H7 (cell line): ENCODE data around the gene KCNG1. TPM values are rescaled to one million over a fixed set of nuclear protein-coding genes. Genes with fewer than 3 reads are reported as not detected.
"Not testable (repeated sequence)": the region's sequence is repeated elsewhere in the genome, so short reads cannot be mapped to it uniquely, and the experiment has no call there.

Experiments
- DNase-seq: peaks from one replicate; pipeline ENCODE4 v3.0.0; 2012
- H3K27me3 ChIP-seq: 2 replicates; pipeline ENCODE4 v1.6.0; 2011; ENCODE audit warnings: mild to moderate bottlenecking, low read length; ENCODE audit not compliant: control insufficient read depth, insufficient read depth
- H3K36me3 ChIP-seq: replicated peaks from 2 replicates; pipeline ENCODE4 v1.5.1; 2011; ENCODE audit warnings: low read length; ENCODE audit not compliant: control insufficient read depth, insufficient read depth
- H3K4me3 ChIP-seq: 2 replicates; pipeline ENCODE4 v1.5.1; 2011; ENCODE audit warnings: low read depth, mild to moderate bottlenecking, control low read depth, low read length, moderate library complexity; ENCODE audit not compliant: insufficient read depth
- total RNA-seq: library from RNA; depleted of rRNA; stranded (reverse); fragments of >200 nt; shearing (Covaris generic); gene quantifications from 2 replicates; pipeline ENCODE4 v1.2.3, GENCODE V29; 2014

Gene KCNG1
- total RNA-seq, 1 experiment from 2014 or later = 174 TPM

DNA sequence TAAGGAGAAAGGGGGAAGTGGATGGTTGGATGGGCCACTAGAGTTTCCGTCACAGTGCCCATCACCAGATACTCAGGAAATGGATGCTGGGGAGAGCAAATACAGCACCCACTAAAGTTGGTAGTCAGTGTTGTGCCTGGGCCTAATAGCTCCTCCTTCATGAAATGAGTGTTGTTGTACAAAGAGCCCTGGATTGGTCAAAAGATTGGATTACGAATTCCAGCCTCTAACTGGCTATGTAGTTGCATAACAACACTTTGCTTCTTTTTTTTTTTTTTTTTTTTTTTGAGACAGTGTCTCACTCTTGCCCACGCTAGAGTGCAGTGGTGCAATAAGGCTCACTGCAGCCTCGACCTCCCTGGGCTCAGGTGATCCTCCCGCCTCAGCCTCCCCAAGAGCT lies 27.4 kb downstream of the KCNG1 start:
- Histone ChIP-seq H3K36me3 (no peaks in the 10 kb centered on the region), H3K27me3 (no peaks in the 10 kb centered on the region)
- no peak for DNase-seq

GRCh38 chr20:50993876-50994275 lies 29.0 kb downstream of the KCNG1 start:
- Histone ChIP-seq H3K27me3 (no peaks in the 10 kb centered on the region), H3K4me3 (no peak overlapping the region), H3K36me3 (no peaks in the 10 kb centered on the region)
- DNase-seq = no peak

More for the DNA sequence above, 27.4 kb downstream of the KCNG1 start:
- H3K4me3 ChIP-seq = no peak overlapping the region

DNA sequence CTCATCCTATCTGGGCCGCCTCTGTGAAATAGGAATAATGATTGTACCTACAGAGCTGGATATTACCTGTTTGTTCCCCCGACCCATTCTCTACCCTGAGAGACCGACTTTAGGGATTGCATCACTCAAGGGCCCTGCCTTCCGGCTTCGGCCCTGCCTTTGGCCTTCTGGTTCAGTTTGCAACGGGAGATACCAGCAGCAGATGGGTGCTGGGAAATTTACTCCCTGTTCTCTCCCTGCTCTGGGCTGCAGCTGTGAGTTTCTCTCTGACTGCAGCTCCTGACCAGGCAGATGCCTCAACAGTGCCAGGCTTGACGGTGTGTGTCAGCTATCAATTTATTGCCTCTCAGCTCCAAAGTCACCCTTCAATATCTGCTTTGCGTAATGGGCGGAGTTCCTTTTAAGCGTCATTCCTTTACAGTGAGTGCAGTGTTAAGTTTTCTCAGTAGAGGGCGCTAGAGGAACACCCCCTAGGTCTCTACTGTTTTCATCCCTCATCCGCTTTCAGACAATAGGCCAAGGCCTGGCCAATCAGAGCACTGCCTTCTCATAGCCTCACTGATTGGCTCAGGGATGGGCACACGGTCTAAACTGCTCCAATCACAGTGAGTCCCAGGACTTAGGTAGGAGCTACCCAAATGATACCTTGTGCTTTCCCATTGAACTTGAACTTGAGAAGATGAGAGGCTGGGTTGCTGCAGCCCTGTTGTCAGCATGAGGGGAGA lies 30.0 kb downstream of the KCNG1 start:
- Histone ChIP-seq H3K36me3 (no peaks in the 10 kb centered on the region), H3K27me3 (no peaks in the 10 kb centered on the region), H3K4me3 (no peak overlapping the region; the same call in 1 of the 2 replicates)
- peak; percentile 95 for DNase-seq

DNA sequence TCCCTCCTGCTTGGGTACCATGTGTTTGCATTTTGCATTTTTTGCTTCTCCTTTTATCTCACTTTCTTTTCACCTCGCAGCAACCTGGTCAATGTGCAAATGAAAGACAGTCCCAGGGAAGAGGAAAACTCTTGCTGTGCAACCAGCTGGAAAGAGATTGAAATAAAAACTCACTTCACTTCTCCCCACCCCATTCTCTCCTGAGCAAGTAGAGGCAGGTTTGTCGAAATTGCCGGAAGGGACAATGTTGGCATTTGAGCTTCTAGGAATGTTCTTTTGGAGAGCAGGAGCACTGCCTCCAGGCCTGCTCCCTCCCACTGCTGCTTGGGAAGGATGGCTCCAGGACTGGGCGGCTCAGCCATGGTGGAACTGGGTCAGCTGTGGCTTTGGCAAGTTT lies 30.6 kb downstream of the KCNG1 start:
- no peaks in the 10 kb centered on the region for H3K27me3 ChIP-seq
- no peak overlapping the region for H3K4me3 ChIP-seq
- DNase-seq = peak; percentile 51
- no peaks in the 10 kb centered on the region for H3K36me3 ChIP-seq

- Histone ChIP-seq H3K4me3 (no peak overlapping the region), H3K27me3 (no peaks in the 10 kb centered on the region), H3K36me3 (no peaks in the 10 kb centered on the region)
- no peak for DNase-seq
Measured at GRCh38 chr20:50991076-50991475, 31.8 kb downstream of the KCNG1 start.

DNA sequence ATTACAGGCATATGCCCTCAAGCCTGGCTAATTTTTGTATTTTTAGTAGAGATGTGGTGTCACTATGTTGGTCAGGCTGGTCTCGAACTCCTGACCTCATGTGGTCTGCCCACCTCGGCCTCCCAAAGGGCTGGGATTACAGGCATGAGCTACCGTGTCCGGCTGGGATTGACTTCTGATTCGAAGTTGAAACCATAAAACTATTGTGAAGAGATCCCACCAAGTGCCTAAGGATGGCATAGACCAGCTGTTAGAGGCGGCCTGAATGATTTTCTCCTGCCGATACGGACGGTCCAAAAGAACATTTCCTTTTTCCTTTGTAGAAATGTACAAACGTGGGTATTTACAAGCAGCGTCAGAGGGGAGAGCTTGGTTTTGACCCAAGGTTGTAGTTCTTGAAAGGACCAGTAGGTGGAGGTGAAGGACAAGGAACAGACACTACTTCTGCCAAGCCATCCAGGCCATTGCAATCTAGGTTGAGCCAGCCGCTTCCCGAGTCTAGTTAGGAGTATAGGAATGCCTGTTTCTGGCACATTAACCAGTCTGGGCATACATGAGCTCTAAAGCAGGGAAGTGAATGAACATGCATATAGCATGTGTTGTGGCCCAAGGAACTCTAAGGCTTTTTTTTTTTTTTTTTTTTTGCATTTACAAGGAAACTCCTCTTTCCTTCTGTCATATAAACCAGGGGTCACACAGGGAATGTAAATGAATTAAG lies 35.3 kb downstream of the KCNG1 start:
- Histone ChIP-seq H3K27me3 (no peaks in the 10 kb centered on the region), H3K4me3 (no peak overlapping the region), H3K36me3 (no peaks in the 10 kb centered on the region)
- DNase-seq = peak; percentile 77

GRCh38 chr20:50983321-50983720 lies 39.6 kb downstream of the KCNG1 start:
- DNase-seq = no peak
- Histone ChIP-seq H3K27me3 (no peaks in the 10 kb centered on the region; the same call in 1 of the 2 replicates), H3K36me3 (no peaks in the 10 kb centered on the region), H3K4me3 (no peak overlapping the region)

DNA sequence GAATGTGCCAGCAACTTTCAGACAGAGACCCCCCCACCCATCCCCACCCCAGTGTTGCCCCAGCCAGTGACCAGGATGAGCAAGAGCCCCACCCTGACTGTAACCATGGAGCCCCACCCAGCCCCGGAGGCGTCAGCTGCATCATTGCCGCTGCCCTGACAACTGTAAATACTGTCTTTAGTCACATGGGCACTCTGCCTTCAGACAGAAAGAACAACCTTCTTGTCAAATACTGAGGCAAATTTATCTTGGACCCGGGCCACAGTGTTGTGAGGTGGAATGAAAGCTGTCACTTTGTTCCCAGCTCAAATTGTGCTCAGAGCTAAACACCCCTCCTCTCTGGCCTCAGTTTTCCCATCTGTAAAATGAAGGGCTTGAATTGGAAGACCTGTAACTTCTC lies 40.5 kb downstream of the KCNG1 start:
- DNase-seq = no peak
- Histone ChIP-seq H3K36me3 (no peaks in the 10 kb centered on the region), H3K27me3 (no peaks in the 10 kb centered on the region; the same call in 1 of the 2 replicates), H3K4me3 (no peak overlapping the region)

DNA sequence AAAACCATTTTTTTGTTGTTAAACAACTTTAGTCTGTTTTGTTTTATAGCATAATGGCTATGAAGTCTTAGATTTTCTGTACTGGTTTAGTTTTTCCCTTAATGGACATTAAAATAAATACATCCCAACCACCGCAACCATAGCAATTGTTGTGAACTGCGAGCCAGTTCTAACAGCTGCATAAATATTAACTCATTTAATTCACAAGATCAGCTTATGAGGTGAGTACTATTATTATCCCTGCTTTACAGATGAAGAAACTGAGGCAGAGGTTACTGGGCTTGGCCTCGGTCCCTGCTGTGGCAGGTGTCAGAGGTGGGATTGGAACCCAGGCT lies 41.2 kb downstream of the KCNG1 start:
- Histone ChIP-seq H3K4me3 (no peak overlapping the region), H3K27me3 (no peaks in the 10 kb centered on the region; the same call in 1 of the 2 replicates), H3K36me3 (no peaks in the 10 kb centered on the region)
- no peak for DNase-seq

GRCh38 chr20:50980851-50981713 lies 41.8 kb downstream of the KCNG1 start:
- Histone ChIP-seq H3K36me3 (no peaks in the 10 kb centered on the region), H3K27me3 (no peaks in the 10 kb centered on the region; the same call in 1 of the 2 replicates), H3K4me3 (no peak overlapping the region)
- peak; percentile 91 for DNase-seq

- Histone ChIP-seq H3K4me3 (no peak overlapping the region), H3K27me3 (no peaks in the 10 kb centered on the region; the same call in 1 of the 2 replicates), H3K36me3 (no peaks in the 10 kb centered on the region)
- DNase-seq = no peak
Measured at GRCh38 chr20:50980071-50980681, 42.7 kb downstream of the KCNG1 start.

- DNase-seq, H3K36me3 ChIP-seq, H3K4me3 ChIP-seq, H3K27me3 ChIP-seq: not testable (repeated sequence)
Measured at GRCh38 chr20:50978533-50978932, 44.4 kb downstream of the KCNG1 start.

DNA sequence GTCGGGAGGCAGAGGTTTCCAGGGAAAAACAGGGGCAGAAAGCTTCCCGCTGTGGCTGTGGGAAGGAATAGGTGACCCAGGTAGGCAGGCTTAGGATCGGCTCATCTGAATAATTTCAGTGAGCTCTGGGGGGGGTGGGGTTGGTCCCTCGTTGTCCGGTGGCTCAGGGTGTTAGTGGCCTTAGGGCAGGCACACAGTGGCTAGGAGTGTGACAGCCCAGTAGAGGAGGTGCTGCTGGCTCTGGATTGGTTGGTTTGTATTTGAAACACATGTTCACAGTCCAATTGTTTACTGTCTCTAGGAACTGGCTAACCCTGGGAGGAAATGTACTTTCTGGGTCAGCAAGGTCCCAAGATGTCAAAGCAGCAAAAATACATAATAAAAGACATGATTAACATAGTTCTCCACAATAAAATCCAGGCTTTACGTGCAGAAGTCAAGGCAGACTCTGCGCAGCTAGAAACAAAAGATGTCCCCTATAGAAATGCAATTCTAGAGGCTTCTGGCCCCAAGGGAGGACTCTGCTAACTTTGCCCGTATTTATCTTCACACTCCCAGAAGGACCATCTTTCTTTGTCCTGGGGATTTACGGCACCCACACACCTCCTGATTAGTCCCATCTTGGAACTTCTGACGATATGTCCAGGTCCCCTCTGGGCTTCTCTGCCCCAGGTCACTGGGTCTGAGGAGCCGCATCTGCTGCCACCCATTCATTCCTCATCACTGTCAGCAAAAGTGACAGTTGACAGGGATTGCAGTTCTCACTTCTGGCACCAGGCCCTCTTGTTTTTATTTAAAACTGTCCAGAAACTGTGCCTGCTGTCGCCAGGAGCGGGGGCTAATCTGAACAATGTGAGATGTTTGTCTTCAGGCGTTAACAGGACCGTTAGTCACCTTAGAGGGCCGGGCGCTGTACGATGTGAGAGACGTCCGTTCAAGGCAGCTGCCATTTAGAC lies 45.6 kb downstream of the KCNG1 start:
- Histone ChIP-seq H3K4me3 (no peak overlapping the region), H3K36me3 (no peaks in the 10 kb centered on the region), H3K27me3 (no peaks in the 10 kb centered on the region; the same call in 1 of the 2 replicates)
- no peak for DNase-seq
